ENCODE measurements around the gene YPEL2. TPM values are rescaled to one million over a fixed set of nuclear protein-coding genes. Genes with fewer than 3 reads are reported as not detected.

YPEL2 gene
- total RNA-seq, 4 donors from 2014 or later: 20.6 to 33.1 (median 26.9) TPM

GRCh38 chr17:59399914-59400313 is 68.5 kb downstream of the YPEL2 start:
- TF ChIP-seq CTCF (IDR thresholded peaks at IDR 0.05) (no peak), POLR2A (IDR thresholded peaks at IDR 0.05) (no peak)
- intact Hi-C loops (cut with DNase I; ENCODE audit: low total_unique reads): no loop called here
- no peak overlapping the region for H3K4me3 ChIP-seq (ENCODE audit: low read depth, poor library complexity, severe bottlenecking)
- 70 to 74% methylated on average over 7 of the region's 7 CpGs for WGBS, 2 donors
- DNase-seq (ENCODE audit: low spot score in 2 of 2): no peak

GRCh38 chr17:59400858-59401257 is 69.4 kb downstream of the YPEL2 start:
- intact Hi-C loops (cut with DNase I; ENCODE audit: low total_unique reads): no loop called here
- H3K4me3 ChIP-seq (ENCODE audit: low read depth, poor library complexity, severe bottlenecking): no peak overlapping the region
- DNase-seq (ENCODE audit: low spot score in 2 of 2): no peak
- WGBS, 2 donors: 61 to 70% methylated on average over 5 of the region's 5 CpGs
- TF ChIP-seq POLR2A (IDR thresholded peaks at IDR 0.05) (no peak), CTCF (IDR thresholded peaks at IDR 0.05) (no peak)

GRCh38 chr17:59401274-59401673 is 69.8 kb downstream of the YPEL2 start:
- intact Hi-C loops (cut with DNase I; ENCODE audit: low total_unique reads): no loop called here
- no peak overlapping the region for H3K4me3 ChIP-seq (ENCODE audit: low read depth, poor library complexity, severe bottlenecking)
- WGBS, 2 donors: 93 to 94% methylated on average over 3 of the region's 3 CpGs
- TF ChIP-seq POLR2A (IDR thresholded peaks at IDR 0.05): no peak
- TF ChIP-seq CTCF (IDR thresholded peaks at IDR 0.05): no peak
- no peak for DNase-seq (ENCODE audit: low spot score in 2 of 2)

GRCh38 chr17:59401725-59402124 is 70.3 kb downstream of the YPEL2 start:
- WGBS, 2 donors: 42 to 63% methylated on average over 1 of the region's 1 CpG
- intact Hi-C loops (cut with DNase I; ENCODE audit: low total_unique reads): no loop called here
- TF ChIP-seq POLR2A (IDR thresholded peaks at IDR 0.05): no peak
- TF ChIP-seq CTCF (IDR thresholded peaks at IDR 0.05): no peak
- H3K4me3 ChIP-seq (ENCODE audit: low read depth, poor library complexity, severe bottlenecking): no peak overlapping the region
- no peak for DNase-seq (ENCODE audit: low spot score in 2 of 2)

- no peak for TF ChIP-seq POLR2A (IDR thresholded peaks at IDR 0.05)
- TF ChIP-seq CTCF (IDR thresholded peaks at IDR 0.05): no peak
- WGBS, 2 donors: 95 to 97% methylated on average over 4 of the region's 4 CpGs
- intact Hi-C loops (cut with DNase I; ENCODE audit: low total_unique reads): no loop called here
- DNase-seq (ENCODE audit: low spot score in 2 of 2): no peak
- H3K4me3 ChIP-seq (ENCODE audit: low read depth, poor library complexity, severe bottlenecking): no peak overlapping the region
Measured at GRCh38 chr17:59402760-59403159, 71.3 kb downstream of the YPEL2 start.

GRCh38 chr17:59404471-59404870 is 73.0 kb downstream of the YPEL2 start:
- 92 to 97% methylated on average over 3 of the region's 3 CpGs for WGBS, 2 donors
- TF ChIP-seq CTCF (IDR thresholded peaks at IDR 0.05): no peak
- TF ChIP-seq POLR2A (IDR thresholded peaks at IDR 0.05): no peak
- H3K4me3 ChIP-seq (ENCODE audit: low read depth, poor library complexity, severe bottlenecking): no peak overlapping the region
- no peak for DNase-seq (ENCODE audit: low spot score in 2 of 2)
- intact Hi-C loops (cut with DNase I; ENCODE audit: low total_unique reads): no loop called here
